ENCODE results near the gene CEMIP2. TPM values are rescaled to one million over a fixed set of nuclear protein-coding genes. Genes with fewer than 3 reads are reported as not detected.

The CEMIP2 gene
- total and polyA plus RNA-seq, 10 of the 15 experiments (the other 5 are each of a cell fraction or from before 2014, with no cell fraction given), result 0.50 to 19.2 (median 1.2) TPM

DNA sequence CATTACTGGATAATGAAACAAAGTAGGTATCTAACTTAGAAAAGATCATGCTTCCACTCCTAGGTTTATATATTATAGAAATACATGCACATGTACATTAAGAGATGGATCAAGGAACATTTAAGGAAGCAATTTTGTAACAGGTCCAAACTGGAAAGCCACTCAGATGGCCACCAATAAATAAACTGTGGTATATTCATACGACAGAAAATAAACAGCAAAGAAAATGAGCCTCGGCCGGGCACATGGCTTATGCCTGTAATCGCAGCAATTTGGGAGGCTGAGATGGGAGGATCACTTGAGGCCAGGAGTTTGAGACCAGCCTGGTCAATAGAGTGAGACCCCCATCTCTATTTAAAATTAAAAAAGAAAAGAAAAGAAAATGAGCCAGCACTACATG, 25.6 kb downstream of the CEMIP2 start:
- Histone ChIP-seq H3K36me3 (ENCODE audit: control insufficient read depth in 2 of 2, insufficient read depth in 2 of 2, low read length in 1 of 2) (no peaks in the 10 kb centered on the region), H3K9ac (ENCODE audit: control insufficient read depth, insufficient read depth, low read length) (no peak overlapping the region), H3K27ac (ENCODE audit: control insufficient read depth, insufficient read depth) (no peak overlapping the region), H3K4me3 (no peak overlapping the region), H2AFZ (ENCODE audit: control insufficient read depth, low read depth, low read length) (no peak overlapping the region), H3K27me3 (replicated peaks in 1 of 2; ENCODE audit: control insufficient read depth in 2 of 2, insufficient read depth in 2 of 2, low read length in 1 of 2) (no peaks in the 10 kb centered on the region), H3K9me3 (replicated peaks; ENCODE audit: control insufficient read depth, insufficient read depth, low read length) (no peaks in the 10 kb centered on the region), H4K20me1 (ENCODE audit: control insufficient read depth, insufficient read depth) (no peaks in the 10 kb centered on the region), H3K79me2 (ENCODE audit: control insufficient read depth, insufficient read depth, low read length) (no peaks in the 10 kb centered on the region), H3K4me2 (ENCODE audit: control insufficient read depth, insufficient read depth) (no peak overlapping the region), H3K4me1 (ENCODE audit: control insufficient read depth, insufficient read depth, low read length) (no peaks in the 10 kb centered on the region)
- no TSS peak for BruUV-seq (replicated peaks)
- TF ChIP-seq CUX1 (IDR thresholded peaks at IDR 0.05; ENCODE audit: insufficient replicate concordance, low read depth, low read length) (no peak), ZNF622 (IDR thresholded peaks at IDR 0.05) (no peak), KDM1A (IDR thresholded peaks at IDR 0.05; ENCODE audit: borderline replicate concordance) (no peak), MYB (IDR thresholded peaks at IDR 0.05; ENCODE audit: borderline replicate concordance, low read depth, low read length) (no peak)
- no peak for ATAC-seq
- 83% methylated on average over 4 of the region's 4 CpGs for WGBS (ENCODE audit: insufficient coverage, insufficient replicate concordance, low lambda C conversion rate, missing lambda C conversion rate)
- SMC1A ChIA-PET (ENCODE audit: uncharacterized antibody, unreplicated experiment), result no interaction called here
- no peak for FAIRE-seq
- RAD21 ChIA-PET (ENCODE audit: unreplicated experiment), result no interaction called here
- POLR2A ChIA-PET, result no interaction called here
- CTCF ChIA-PET, result no interaction called here
- no peak for DNase-seq (ENCODE audit: low read depth, low spot score)
- in situ Hi-C loops (cut with MboI) (no loop called here), intact Hi-C loops (cut with micrococcal nuclease; ENCODE audit: unreplicated experiment) (no loop called here)

Data from GM12878 (cell line).